Ovary (tissue), 9 donors: Measurements from ENCODE around the gene CPXM1. TPM values are rescaled to one million over a fixed set of nuclear protein-coding genes. Genes with fewer than 3 reads are reported as not detected.

Source experiments
- DNase-seq, 5 donors: peaks; one replicate each; pipeline ENCODE4 v3.0.0-alpha.2; 2019 to 2020
- H3K27ac ChIP-seq, 2 donors: fragments of 200-600 bp; one replicate each; pipeline versions ENCODE4 v1.5.1 to v1.8.0; 2019 to 2022
- H3K27me3 ChIP-seq: fragments of 200-600 bp; one replicate; pipeline ENCODE4 v1.8.0; 2022
- H3K36me3 ChIP-seq: fragments of 200-600 bp; sonication (generic); one replicate; pipeline ENCODE4 v1.5.1; 2019
- H3K4me1 ChIP-seq: one replicate; pipeline ENCODE4 v1.8.1; 2013; ENCODE audit warnings: mild to moderate bottlenecking, moderate library complexity; ENCODE audit not compliant: insufficient read depth
- H3K4me3 ChIP-seq: fragments of 200-600 bp; sonication (generic); one replicate; pipeline ENCODE4 v1.5.1; 2017
- H3K9me3 ChIP-seq, 2 donors: fragments of 200-600 bp in 1 of 2; sonication (generic) in 1 of 2; one replicate each; pipeline versions ENCODE4 v1.5.1 to v1.8.1; 2013 to 2019; ENCODE audit warnings: mild to moderate bottlenecking in 1 of 2, moderate library complexity in 1 of 2
- CTCF ChIP-seq, 3 donors: fragments of 450-650 bp in 2 of 3; fragments of 200-600 bp in 1 of 3; IDR thresholded peaks; one replicate each; pipeline versions ENCODE4 v1.5.1 to v1.8.0; 2016 to 2022; ENCODE audit warnings: antibody characterized with exemption in 3 of 3, mild to moderate bottlenecking in 1 of 3
- EP300 ChIP-seq: sonication (generic); formaldehyde crosslinking; IDR thresholded peaks from one replicate; pipeline ENCODE4 v1.6.1; 2017; ENCODE audit warnings: antibody characterized with exemption
- POLR2A ChIP-seq: fragments of 450-650 bp; IDR thresholded peaks from one replicate; pipeline ENCODE4 v1.6.1; 2017; ENCODE audit warnings: antibody characterized with exemption, mild to moderate bottlenecking, moderate library complexity
- WGBS, 3 donors: extraction: QIAGEN DNeasy Blood & Tissue Kit in 1 of 3; methylation state at CpG; one replicate each; pipeline versions ENCODE4 v1.1.5 to v1.1.7; 2013 to 2017; 5-methylcytosine and 5-hydroxymethylcytosine counted together
- intact Hi-C, 4 donors: fragments of 100-400 bp; cut with DNase I; formaldehyde crosslinking; loops; one replicate each; pipeline versions ENCODE4 v1.11.0 to v1.15.1; 2022 to 2023
- polyA plus RNA-seq, 2 donors: library from polyadenylated mRNA; stranded (reverse); fragments of 200-250 nt in 1 of 2; fragments of 350-450 nt in 1 of 2; fragmentation: Illumina TruSeq in 1 of 2; extraction: RNeasy Lipid Tissue Mini Kit (QIAGEN cat#74804) in 1 of 2; gene quantifications; one replicate each; pipeline ENCODE4 v1.2.3, GENCODE V29; 2013 to 2014
- total RNA-seq, 7 donors: library from RNA; depleted of rRNA in 2 of 7; stranded (reverse); fragments of >200 nt in 2 of 7; fragmentation: NEBNext Ultra II Directional in 3 of 7; extraction: Animal tissue kit (Norgen Biotek cat#: 25700) in 3 of 7; gene quantifications; one replicate each; pipeline versions ENCODE4 v1.1.0 to v1.2.4, GENCODE V29; 2016 to 2023
- donor health status: DM: no; HTN: no; CAD: no; lungs with moderate emphysema.
- donor health status: DM: no; HTN: no; CAD: no.
- donor health status: Bipolar disorder and iron deficiency.
- donor health status: DM: yes; HTN: yes; CAD: no.
- donor health status: DM: no; HTN: no; CAD: no.
- donor health status: DM: yes; HTN: yes; CAD: no.

Gene CPXM1
- total and polyA plus RNA-seq, 9 donors = 0.86 to 50.9 (median 28.1) TPM

- Histone ChIP-seq H3K4me3 (no peak overlapping the region), H3K27me3 (no peaks in the 10 kb centered on the region), H3K9me3 (no peaks in the 10 kb centered on the region), H3K36me3 (no peaks in the 10 kb centered on the region), H3K4me1 (peaks cover 2% of the 10 kb centered on the region), H3K27ac (no peak overlapping the region)
- no peak for DNase-seq
- no peak for TF ChIP-seq CTCF (IDR thresholded peaks at IDR 0.05)
- no peak for TF ChIP-seq POLR2A
- no peak for TF ChIP-seq EP300
- intact Hi-C loops = no loop called here
- 82 to 87% (median 86%) methylated on average over 4 of the region's 4 CpGs for WGBS, 3 donors
Measured at GRCh38 chr20:2826655-2827054, 26.2 kb upstream of the CPXM1 start.

DNA sequence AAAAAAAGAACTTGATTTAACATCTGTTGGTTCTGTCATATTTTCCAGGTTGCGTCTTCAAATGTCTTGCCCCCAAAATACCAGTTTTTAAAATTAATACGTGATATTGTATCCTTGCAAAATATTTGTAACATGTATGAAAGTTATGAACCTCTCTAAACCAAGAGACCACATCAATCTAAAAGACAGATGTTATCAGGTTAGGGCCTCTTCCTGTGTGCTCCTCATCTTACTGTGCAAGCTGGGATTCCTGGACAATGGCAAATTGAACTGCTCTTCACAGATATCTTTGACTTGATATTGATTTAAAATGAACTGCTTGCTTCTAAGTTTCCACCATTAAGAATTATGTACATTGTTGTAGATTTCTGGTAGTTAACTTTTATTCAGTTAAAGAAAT lies 25.3 kb upstream of the CPXM1 start:
- no peaks in the 10 kb centered on the region for H3K27me3 ChIP-seq
- TF ChIP-seq POLR2A = no peak
- no peak for TF ChIP-seq EP300
- TF ChIP-seq CTCF (IDR thresholded peaks at IDR 0.05) = no peak
- 91 to 96% (median 95%) methylated on average over 2 of the region's 2 CpGs for WGBS, 3 donors

DNA sequence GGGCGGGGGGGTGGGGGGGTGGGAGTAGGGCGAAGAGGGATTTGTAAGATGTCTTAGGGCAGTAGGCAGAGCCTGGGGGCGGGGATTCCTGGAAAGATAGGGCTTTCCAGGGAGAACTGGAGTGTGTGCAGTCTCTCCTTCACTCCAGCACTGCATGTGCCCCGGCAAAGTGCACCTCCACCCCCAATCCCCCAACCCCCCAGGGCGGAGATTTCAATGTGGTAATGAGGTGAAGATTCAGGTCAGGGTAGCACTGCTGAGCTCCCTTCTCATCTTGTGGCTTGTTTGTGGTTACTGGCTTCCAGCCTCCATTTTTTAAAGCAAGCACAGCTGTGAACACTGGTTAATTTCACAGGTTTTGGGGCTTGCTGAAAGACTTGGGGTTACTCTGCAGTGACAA lies 21.6 kb upstream of the CPXM1 start:
- Histone ChIP-seq H3K36me3 (no peaks in the 10 kb centered on the region), H3K27ac (no peak overlapping the region), H3K4me1 (peaks cover 27% of the 10 kb centered on the region), H3K9me3 (no peaks in the 10 kb centered on the region), H3K4me3 (no peak overlapping the region), H3K27me3 (no peaks in the 10 kb centered on the region)
- intact Hi-C loops = no loop called here
- DNase-seq = peak in 2 of 5 donors; percentile 37 to 49
- no peak for TF ChIP-seq POLR2A
- no peak for TF ChIP-seq EP300
- no peak for TF ChIP-seq CTCF (IDR thresholded peaks at IDR 0.05)
- 10 to 21% (median 21%) methylated on average over 5 of the region's 5 CpGs for WGBS, 3 donors

More for the DNA sequence above, 25.3 kb upstream of the CPXM1 start:
- intact Hi-C loops = no loop called here
- H3K36me3 ChIP-seq = no peaks in the 10 kb centered on the region
- DNase-seq = no peak
- H3K27ac ChIP-seq = no peak overlapping the region
- peaks cover 6% of the 10 kb centered on the region for H3K4me1 ChIP-seq
- H3K4me3 ChIP-seq = no peak overlapping the region
- H3K9me3 ChIP-seq = no peaks in the 10 kb centered on the region

DNA sequence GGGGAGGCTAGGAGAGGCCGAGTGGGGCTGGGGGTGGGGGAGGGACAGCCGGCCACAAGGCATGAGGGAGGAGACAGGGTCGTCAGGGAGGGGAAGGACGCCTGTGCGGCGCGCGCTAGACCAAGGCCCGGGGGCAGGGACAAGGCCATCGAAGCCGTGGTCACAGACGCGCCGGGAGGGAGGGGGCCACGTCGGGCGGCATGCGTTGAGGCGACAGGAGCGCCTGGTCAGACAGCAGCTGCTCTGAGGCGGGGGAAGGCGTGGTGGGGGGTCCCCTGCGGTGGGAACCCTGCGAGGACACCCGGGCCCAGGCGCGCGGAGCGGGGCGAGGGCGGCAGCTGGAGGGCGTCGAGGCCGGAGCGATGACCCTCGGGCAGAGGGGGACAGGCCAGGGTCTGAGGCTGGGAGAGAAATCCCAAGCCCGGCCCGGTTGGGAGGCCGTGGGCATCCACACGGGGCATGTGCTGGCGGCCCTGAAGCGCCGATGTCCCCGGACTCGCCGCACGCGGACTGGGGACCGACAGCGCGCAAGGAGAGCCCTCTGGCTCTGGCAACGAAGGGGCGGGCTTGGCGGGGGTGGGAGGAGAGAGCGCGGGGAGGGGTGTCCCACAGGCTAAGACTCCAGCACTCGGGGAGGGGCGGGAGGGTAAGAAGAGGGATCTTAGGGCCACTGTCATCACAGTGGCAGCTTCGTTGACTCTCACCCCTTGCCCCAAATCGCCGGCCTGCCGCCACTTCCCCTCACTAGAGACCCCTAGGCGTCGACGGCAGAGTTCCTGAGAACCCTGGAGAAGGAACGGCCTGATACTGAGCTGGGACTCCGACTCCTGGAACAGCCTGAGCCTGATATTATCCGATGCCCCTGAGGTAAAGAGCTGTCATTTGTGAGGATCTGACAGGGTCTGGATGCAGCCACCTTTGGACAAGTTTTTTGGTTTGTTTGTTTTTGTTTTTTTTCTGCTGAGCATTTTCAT lies 20.8 kb upstream of the CPXM1 start:
- TF ChIP-seq POLR2A = no peak
- no peak for TF ChIP-seq EP300
- TF ChIP-seq CTCF (IDR thresholded peaks at IDR 0.05) = no peak
- no peak overlapping the region for H3K4me3 ChIP-seq
- no peaks in the 10 kb centered on the region for H3K27me3 ChIP-seq
- intact Hi-C loops = no loop called here
- H3K36me3 ChIP-seq = no peaks in the 10 kb centered on the region
- no peaks in the 10 kb centered on the region for H3K9me3 ChIP-seq
- H3K4me1 ChIP-seq = peaks cover 27% of the 10 kb centered on the region
- DNase-seq = peak in 2 of 5 donors; percentile 52
- H3K27ac ChIP-seq = peak overlapping the region; percentile 22 to 56
- 16 to 42% (median 25%) methylated on average over 43 to 68 of the region's 68 CpGs for WGBS, 3 donors
